HG03521 (cell line): ENCODE data around the gene HSPG2.
"Not testable (repeated sequence)": the region's sequence is repeated elsewhere in the genome, so short reads cannot be mapped to it uniquely, and the experiment has no call there.

Experiments
- ATAC-seq: cut with Tn5 transposase; IDR thresholded peaks from one replicate; pipeline ENCODE4 v1.9.1; 2021; ENCODE audit warnings: mild to moderate bottlenecking, moderate library complexity; ENCODE audit not compliant: unreplicated experiment

Gene HSPG2

GRCh38 chr1:21937034-21937371, at the start of gene HSPG2:
HSPG2 (minus strand) TSS chr1:21937310; CDS start chr1:21937217, 93 bp downstream.
- no peak for ATAC-seq

GRCh38 chr1:21986386-21986785, 49.3 kb upstream of the HSPG2 start:
- not testable (repeated sequence) for ATAC-seq

GRCh38 chr1:21985893-21986292, 48.8 kb upstream of the HSPG2 start:
- not testable (repeated sequence) for ATAC-seq

- not testable (repeated sequence) for ATAC-seq
Measured at GRCh38 chr1:21983539-21983938, 46.4 kb upstream of the HSPG2 start.

- not testable (repeated sequence) for ATAC-seq
Measured at GRCh38 chr1:21982122-21982521, 45.0 kb upstream of the HSPG2 start.

GRCh38 chr1:21981253-21981652, 44.1 kb upstream of the HSPG2 start:
- not testable (repeated sequence) for ATAC-seq

- not testable (repeated sequence) for ATAC-seq
Measured at GRCh38 chr1:21980515-21981220, 43.6 kb upstream of the HSPG2 start.

- ATAC-seq: not testable (repeated sequence)
Measured at GRCh38 chr1:21978209-21978608, 41.1 kb upstream of the HSPG2 start.

GRCh38 chr1:21976703-21977239, 39.7 kb upstream of the HSPG2 start, which contains the start of gene CELA3B:
CELA3B (plus strand) TSS chr1:21977022; CDS start chr1:21977040, 18 bp downstream.
- not testable (repeated sequence) for ATAC-seq

- ATAC-seq: not testable (repeated sequence)
Measured at GRCh38 chr1:21975296-21975695, 38.2 kb upstream of the HSPG2 start.

- not testable (repeated sequence) for ATAC-seq
Measured at GRCh38 chr1:21974699-21975098, 37.6 kb upstream of the HSPG2 start.

GRCh38 chr1:21973948-21974347, 36.8 kb upstream of the HSPG2 start:
- not testable (repeated sequence) for ATAC-seq

- ATAC-seq: not testable (repeated sequence)
Measured at GRCh38 chr1:21972973-21973441, 35.9 kb upstream of the HSPG2 start.

GRCh38 chr1:21970523-21970922, 33.4 kb upstream of the HSPG2 start:
- ATAC-seq: not testable (repeated sequence)

- not testable (repeated sequence) for ATAC-seq
Measured at GRCh38 chr1:21969066-21969465, 32.0 kb upstream of the HSPG2 start.

GRCh38 chr1:21967216-21967615, 30.1 kb upstream of the HSPG2 start:
- not testable (repeated sequence) for ATAC-seq

GRCh38 chr1:21966247-21967000, 29.3 kb upstream of the HSPG2 start:
- no peak for ATAC-seq

- ATAC-seq: no peak
Measured at GRCh38 chr1:21963477-21964217, 26.5 kb upstream of the HSPG2 start.

GRCh38 chr1:21961799-21962198, 24.7 kb upstream of the HSPG2 start:
- ATAC-seq: no peak

- ATAC-seq: no peak
Measured at GRCh38 chr1:21961337-21961736, 24.2 kb upstream of the HSPG2 start.
